HG02798 (cell line): Measurements from ENCODE around the gene PSMD3.
"Not testable (repeated sequence)": the region's sequence is repeated elsewhere in the genome, so short reads cannot be mapped to it uniquely, and the experiment has no call there.

Source experiments
- ATAC-seq: cut with Tn5 transposase; IDR thresholded peaks from one replicate; pipeline ENCODE4 v1.9.1; 2021; ENCODE audit warnings: mild to moderate bottlenecking; ENCODE audit not compliant: unreplicated experiment, poor library complexity

PSMD3 gene

DNA sequence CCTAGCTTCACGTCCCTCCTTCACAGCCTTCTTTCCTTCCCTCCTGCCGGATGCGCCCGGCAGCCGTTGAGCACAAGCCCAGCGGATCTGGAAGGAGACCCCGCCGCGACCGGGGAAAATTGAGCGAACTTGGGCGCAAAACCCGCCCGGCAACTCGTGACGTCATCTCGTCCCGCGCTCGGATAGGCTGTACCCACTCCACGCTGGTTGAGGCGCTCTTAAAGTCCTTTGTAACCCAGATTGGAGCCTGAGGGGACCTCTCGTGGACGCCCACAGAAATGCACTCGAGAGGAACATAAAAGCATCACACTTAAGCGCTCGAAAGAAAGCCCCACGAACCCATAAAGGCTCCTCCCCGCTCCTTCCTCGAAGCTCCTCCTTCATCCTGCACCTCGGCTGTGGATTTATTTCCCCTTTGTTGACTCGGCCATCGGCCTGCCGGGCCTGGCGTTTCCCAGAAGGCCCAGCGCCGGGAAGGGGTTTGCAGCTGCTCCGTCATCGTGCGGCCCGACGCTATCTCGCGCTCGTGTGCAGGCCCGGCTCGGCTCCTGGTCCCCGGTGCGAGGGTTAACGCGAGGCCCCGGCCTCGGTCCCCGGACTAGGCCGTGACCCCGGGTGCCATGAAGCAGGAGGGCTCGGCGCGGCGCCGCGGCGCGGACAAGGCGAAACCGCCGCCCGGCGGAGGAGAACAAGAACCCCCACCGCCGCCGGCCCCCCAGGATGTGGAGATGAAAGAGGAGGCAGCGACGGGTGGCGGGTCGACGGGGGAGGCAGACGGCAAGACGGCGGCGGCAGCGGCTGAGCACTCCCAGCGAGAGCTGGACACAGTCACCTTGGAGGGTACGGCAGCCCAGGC lies at the start of gene PSMD3:
Gene PSMD3 (plus strand): TSS at position 457 of the 856 bp plus-strand sequence. CDS start 164 bp downstream, at position 621.
- ATAC-seq, result peak; percentile 90

- ATAC-seq, result no peak
Measured at GRCh38 chr17:39933912-39934311, 46.7 kb upstream of the PSMD3 start.

- no peak for ATAC-seq
Measured at GRCh38 chr17:39934324-39934723, 46.3 kb upstream of the PSMD3 start.

DNA sequence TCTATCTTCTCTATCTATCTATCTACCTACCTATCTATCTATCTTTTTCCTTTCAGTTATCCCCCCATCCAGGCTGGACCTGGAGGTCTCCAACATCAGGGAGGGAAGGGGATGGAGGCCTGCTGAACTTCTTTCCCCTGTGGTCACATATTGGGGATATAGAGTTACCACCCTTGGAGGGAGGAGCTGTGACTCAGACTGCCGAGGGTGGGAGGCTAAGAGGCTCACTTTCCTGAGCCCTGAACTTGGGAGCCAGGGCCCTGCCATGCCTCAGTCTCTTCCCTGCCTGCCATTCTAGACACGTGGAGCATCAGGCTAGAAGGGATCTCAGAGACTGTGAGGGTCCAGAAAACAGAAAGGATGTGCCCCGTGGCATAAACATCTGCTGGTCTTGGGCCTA lies 44.7 kb upstream of the PSMD3 start:
- no peak for ATAC-seq

DNA sequence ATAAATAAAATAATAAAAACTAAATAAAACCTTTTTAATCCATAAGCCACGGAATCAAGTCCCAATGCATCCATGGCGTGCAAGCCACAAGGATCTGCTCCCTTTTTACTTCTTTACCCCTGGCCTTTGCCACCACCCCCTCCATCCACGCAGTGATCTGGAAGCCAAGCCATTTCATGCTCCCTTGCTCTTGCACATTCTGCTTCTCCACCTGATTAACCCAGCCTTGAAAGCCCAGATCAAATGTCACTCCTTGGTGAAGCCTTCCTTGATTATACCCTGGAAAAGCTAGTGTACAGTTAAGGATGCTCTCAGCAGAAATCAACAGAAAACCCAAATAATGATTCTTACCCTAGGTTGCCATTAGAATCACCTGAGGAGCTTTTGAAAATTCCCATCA lies 43.2 kb upstream of the PSMD3 start:
- ATAC-seq, result no peak

DNA sequence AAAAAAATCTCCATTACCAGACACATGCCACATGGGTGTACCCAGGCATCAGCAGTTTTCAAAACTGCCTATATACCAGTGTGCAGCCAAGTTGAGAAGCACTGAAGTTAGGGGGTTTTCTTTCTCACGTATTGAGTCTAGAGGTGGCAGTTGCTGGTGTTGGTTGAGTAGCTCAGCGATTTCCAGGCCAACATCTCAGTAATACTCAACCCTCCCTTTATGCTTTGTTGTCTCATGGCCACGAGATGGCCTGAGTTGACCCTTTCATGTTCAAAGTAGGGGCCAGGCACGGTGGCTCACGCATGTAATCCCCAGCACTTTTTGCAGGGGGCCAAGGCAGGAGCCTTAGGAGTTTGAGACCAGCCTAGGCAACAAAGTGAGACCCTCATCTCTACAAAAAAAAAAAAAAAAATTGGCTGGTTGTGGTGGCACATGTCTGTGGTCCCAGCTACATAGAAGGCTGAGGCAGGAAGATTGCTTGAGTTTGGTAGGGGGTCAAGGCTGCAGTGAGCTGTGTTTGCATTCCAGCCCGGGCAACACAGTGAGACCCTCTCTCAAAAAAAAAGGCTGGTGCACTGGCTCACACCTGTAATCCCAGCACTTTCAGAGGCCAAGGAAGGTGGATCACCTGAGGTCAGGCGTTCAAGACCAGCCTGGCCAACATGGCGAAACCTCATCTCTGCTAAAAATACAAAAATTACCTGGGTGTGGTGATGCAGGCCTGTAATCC lies 42.3 kb upstream of the PSMD3 start:
- ATAC-seq, result no peak

GRCh38 chr17:39939106-39939505 lies 41.5 kb upstream of the PSMD3 start:
- ATAC-seq, result no peak

GRCh38 chr17:39939588-39940419 lies 40.8 kb upstream of the PSMD3 start:
- peak; percentile 74 for ATAC-seq

GRCh38 chr17:39943702-39944392 lies 36.8 kb upstream of the PSMD3 start:
- no peak for ATAC-seq

- ATAC-seq, result no peak
Measured at GRCh38 chr17:39944393-39944711, 36.3 kb upstream of the PSMD3 start.

- ATAC-seq, result no peak
Measured at GRCh38 chr17:39946551-39947330, 33.9 kb upstream of the PSMD3 start.

DNA sequence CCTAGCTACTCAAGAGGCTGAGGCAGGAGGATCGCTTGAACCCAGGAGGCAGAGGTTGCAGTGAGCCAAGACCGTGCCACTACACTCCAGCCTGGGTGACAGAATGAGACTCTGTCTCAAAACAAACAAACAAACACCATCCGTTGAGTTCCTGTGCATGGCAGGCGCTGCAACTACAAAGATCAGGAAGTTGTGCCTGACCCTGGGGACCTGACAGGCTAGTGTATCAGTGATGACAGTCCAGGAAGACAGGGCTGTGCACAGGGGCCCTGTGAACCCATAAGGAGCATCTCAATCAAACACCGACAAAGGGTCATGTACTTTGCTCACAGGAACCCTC lies 32.1 kb upstream of the PSMD3 start:
- not testable (repeated sequence) for ATAC-seq

DNA sequence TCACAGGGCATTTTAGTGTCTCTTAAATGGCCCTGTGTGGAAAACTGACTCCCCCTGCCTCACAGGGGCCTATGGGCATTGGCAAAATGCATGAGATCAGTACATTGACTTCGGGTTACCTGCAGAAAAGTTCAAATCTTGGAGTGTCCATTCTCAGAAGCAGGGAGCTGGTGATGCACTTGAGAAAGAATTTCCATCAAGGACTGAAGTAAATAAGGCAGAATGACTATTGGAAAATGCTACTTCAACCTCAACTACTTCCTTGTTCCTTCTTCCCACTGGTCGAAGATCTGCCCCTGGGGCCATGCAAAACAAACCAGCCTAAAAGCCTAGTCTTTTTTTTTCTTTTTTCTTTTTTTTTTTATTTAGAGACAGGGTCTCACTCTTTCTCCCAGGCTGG lies 31.6 kb upstream of the PSMD3 start:
- no peak for ATAC-seq

DNA sequence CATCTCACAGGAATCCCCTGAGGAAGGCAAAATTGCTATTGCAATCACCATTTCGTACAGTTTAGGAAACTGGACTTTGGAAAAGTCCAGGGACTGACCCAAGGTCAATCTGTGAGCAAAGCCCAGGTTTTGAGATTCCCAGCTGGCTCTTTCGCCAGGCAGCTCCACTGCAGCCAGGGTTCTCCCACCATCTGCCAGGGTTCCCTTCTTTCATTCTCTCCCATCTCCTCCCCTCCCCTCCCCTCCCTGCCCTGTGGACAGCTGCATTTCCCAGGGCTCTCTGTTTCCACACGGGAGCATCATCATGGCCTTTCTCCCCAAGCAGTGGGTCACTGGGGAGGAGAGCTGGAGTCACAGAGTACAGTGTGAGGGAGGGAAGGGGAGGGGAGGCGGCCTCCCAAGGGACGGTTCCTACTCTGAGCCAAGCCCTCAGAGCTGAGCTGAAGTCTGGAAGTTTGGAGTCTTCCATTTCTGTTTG lies 29.7 kb upstream of the PSMD3 start:
- no peak for ATAC-seq

DNA sequence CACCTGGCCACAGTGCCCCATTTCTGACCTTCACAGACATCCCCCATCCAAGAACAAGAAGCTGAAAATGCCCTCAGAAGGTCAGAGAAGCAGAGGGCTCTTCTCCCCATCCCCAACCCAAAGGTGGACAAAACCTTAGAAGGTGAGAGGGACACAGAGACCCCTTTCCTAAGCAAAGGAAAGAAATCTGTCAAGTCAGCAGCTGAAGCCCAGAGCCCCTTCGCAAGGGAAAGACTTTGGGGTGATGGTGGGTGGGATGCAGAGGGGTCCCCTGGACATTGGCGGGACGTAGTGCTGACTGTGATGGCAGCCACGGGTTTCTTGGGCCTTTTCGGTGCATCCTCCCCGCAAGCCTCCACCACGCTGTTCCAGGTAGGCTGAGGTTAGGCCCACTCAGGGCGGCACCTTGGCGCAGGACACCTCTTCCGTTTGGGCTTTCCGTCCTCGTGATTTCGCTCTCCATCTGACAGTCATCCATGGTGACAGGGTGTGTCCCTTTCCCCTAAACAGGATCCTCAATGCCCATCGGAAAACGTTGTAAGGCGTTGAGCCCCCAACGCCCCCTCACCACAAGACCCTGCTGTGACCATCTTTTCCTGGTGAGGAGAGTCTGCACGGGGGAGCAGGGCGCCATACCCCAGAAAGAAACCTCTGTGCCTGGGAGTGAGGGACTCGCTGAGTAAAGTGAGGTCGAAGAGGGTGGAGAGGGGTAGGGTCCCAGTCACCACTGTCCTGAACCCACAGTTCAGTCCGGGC lies 28.5 kb upstream of the PSMD3 start:
- no peak for ATAC-seq

- peak; percentile 79 for ATAC-seq
Measured at GRCh38 chr17:39952680-39953470, 27.7 kb upstream of the PSMD3 start.

DNA sequence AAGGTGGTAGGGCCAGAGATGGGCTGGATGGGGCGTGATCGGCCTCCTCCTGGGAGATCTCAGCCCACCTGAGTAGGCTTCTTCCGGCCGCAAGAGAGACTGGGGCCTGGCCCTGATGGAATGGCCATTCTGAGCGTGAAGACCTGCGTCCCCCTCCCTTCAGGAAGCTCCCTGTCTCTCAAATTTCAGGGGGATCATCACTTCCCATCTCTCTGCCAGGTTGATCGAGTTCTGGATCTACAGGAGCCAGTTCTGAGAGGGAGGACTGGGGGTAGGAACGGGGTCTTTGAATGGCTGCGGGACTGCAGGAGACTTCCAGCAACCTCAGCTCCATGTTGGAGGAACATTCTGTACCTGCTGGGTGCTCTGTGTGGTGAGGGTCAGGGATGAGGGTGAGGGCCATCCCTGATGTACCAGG lies 27.1 kb upstream of the PSMD3 start:
- ATAC-seq, result no peak

DNA sequence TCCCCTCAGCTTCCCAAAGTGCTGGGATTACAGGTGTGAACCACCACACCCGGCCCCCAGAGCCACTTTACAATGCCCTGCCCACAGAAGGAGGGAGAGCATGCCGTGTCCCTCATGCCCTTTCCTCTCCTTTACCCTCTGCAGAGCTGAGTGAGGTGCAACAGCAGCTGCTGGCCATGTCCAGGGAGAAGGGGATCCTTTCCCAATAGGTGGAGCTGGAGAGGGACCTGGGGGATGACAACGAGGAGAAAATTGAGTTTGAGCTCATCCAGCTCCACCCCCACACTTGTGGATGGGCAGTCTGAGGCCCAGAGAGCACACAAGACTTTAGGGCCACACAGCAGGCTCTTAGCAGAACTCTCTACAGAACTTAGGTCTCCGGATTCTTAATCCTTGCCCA lies 25.7 kb upstream of the PSMD3 start:
- ATAC-seq, result no peak
